GM19372 (cell line): ENCODE data around the gene PI4K2B.
A peak's percentile ranks its signal among the peaks of the same experiment; 100 is the strongest.
"Not testable (repeated sequence)": the region's sequence is repeated elsewhere in the genome, so short reads cannot be mapped to it uniquely, and the experiment has no call there.

Experiments
- ATAC-seq: cut with Tn5 transposase; IDR thresholded peaks from one replicate; pipeline ENCODE4 v1.9.1; 2021; ENCODE audit warnings: mild to moderate bottlenecking, low read depth, moderate library complexity; ENCODE audit not compliant: unreplicated experiment

The PI4K2B gene

DNA sequence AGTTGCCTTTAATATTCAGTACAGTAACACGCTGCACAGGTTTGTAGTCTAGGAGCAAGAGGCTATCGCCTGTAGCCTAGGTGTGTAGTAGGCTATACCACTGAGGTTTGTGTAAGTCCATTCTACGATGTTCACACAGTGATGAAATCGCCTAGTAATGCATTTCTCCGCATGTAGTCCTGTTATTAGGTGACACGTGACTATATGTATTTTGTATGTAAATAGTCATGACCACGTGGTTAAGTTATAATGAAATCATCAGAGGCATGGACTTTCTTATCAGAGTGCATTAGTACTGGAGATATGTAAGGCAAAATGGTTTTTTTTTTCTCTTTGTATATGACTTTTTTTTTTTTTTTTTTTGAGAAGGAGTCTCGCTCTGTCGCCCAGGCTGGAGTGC is 68.8 kb downstream of the PI4K2B start:
- ATAC-seq, result no peak

DNA sequence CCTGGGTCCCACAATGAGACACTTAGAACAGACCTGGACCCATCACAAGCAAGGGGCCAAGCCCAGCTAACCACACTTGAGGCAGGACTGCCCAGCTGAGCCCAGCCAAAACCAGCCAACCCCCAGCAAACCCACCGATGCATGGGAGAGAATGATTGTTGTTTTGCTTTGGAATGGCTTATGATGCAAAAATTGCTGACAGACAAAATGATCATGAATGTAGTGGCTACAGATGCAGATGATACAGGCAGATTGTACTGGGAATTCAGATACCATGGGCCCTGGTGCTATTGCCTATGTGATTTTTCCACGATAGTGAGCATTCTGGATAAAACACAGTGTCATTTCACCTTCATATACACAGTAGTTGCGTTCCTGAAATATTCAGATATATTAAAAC is 69.7 kb downstream of the PI4K2B start:
- ATAC-seq, result no peak

DNA sequence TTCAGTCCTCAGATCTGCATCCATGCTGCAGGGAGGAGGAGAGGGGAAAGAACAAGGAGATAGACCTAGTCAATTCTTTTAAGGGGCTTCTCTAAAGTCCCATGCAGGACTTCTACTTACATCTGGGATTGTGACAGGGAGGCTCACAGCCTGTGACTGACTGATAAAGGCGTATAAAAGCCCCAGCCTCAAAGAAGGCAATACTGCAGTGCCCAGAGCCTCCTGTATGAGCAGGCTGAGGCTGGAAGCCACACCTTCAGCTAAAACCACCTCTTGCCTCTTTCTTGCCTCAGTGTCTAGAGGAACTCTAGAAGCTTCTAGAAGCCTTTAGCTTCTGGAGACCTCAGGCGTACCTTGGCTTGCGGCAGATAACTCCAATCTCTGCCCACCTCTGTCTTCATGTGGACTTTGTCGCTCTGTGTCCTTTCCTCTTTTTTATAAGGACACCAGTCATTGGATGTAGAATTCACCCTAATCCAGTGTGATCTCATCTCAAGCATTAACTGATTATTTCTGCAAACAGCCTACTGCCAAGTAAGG is 72.8 kb downstream of the PI4K2B start:
- no peak for ATAC-seq

DNA sequence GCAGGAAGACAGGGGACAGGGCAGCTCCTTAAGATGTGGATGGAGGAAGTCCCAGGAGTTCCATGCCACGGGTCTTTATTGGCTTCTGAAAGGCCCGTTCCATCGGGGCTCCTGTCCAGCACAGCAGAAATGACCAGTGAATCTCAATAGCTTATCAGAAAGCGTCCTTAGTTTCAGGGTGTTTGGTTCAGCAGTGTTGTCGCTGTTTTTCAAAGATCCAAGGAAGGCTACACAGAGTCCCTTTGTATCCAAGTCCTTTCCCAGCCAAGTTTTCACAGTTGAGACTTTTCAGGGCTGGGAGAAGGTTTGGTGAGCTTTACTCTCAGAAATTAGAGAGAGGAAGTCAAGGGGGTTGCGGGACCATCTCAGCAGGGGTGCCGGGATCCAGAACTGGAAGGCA is 73.8 kb downstream of the PI4K2B start:
- no peak for ATAC-seq

DNA sequence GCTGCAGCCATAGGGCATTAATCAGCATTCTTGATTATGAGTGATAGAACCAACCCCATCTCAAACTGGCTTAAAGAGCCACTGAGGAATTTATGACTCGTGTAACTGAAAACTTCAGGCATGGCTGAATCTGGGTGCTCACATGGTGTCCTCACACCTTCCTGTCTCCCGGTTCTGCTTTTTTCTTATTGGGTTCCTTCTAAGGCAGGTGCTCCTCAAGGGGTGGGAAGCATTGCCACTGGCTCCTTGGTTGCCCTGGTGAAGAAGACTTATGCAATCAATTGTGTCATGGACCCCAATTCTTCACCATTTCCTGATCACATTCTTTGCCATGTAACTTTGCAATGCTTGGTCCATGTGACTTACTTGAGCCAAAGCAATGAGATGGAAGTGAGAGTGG is 74.5 kb downstream of the PI4K2B start:
- ATAC-seq, result no peak

DNA sequence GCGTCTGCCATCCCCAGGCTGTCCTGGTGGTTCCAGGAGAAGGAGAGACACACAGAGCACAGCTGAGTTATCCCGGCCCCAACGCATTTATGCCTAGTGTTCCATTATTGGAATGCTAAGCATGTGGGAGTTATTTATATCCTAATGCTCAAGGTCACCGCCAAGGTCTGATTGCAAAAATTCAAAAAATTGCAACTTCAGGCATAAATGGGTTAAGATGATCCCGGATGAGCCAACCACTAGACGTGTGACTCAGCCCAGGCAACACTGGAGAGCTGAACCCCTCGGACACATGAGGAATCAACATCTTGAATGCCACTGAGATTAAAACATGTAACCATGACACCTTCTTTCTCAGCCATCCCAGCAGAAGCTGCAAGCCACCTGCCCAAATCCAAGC is 74.9 kb downstream of the PI4K2B start:
- ATAC-seq, result no peak

DNA sequence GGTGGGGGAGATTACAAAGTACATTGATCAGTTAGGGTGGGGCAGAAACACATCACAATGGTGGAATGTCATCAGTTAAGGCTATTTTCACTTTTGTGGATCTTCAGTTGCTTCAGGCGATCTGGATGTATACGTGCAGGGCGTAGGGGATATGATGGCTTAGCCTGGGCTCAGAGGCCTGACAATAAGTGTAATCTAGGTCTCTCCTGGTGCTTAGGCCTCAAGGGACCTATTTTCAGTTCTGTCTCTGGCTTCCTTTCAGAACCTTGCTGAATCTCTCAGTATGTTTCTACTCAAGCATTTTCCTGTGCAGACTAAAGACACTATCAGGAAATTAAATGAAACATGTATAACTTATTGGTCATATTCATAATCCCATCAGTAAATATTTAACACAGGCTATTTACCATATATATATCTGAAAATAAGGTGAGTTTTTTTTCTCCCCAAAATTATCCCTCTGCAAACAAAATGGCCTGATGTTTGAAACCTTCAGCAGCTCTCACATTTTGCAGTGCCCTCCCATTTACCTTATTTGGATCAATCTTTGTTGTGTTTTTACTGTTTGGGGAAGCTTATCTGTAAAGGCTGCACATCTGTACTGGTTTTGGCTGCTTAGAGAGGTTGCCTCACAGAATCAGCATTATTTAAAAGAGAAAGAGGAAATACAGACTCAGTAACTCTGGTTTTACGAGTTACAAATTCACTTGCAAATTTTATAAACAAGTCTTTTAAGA is 76.4 kb downstream of the PI4K2B start:
- ATAC-seq, result peak; percentile 39

DNA sequence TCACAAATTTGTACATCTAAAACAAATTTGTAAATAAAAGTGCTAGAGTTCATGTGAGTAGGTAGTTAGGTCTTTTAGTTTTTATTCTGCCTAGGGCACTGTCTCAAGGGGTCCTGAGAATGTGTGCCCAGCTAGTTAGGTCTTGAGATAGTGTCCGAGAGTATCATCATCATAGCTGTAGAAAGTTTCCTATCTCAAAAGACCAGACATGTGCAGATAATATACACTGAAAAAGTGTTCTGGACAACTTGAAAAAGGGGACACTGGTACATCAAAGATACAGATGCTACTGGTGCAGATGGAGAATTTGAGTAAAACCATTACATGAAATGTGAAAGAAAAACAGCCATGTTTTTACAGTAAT is 77.0 kb downstream of the PI4K2B start:
- ATAC-seq, result no peak

DNA sequence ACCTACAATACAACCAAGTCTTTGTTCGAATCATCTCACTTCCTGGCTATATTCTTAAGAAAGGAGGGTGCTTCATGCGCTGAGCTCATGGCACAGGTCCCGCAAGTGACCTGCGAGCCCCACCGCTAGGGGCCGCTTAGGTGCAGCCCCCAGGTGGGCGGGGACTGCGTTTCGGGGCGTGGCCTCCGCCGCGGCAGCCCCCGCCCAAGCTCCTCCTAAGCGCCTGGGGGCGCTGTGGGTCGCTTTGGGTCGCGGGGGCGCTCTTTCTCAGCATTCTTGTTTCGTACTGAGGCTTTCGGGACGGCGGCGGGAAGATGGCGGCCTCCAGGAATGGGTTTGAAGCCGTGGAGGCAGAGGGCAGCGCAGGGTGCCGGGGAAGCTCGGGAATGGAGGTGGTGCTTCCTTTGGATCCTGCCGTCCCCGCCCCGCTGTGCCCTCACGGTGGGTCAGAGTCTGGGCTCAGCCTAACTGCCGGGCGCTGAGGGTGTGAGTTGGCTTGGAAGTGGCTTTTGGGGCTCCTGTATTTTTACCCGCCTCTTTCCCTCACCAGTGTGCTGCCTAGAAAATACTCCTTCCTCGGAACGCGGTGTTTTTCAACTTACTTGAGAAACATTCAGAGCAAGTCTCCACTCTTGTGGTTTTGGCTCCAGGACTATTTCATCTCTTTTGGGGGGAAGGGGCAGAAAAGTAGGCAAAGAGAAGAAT is 78.8 kb downstream of the PI4K2B start, which contains the start of gene ZCCHC4:
ZCCHC4 (plus strand) TSS at position 279 of the 705 bp plus-strand sequence; CDS start at position 315, 36 bp downstream.
- peak; percentile 87 for ATAC-seq

DNA sequence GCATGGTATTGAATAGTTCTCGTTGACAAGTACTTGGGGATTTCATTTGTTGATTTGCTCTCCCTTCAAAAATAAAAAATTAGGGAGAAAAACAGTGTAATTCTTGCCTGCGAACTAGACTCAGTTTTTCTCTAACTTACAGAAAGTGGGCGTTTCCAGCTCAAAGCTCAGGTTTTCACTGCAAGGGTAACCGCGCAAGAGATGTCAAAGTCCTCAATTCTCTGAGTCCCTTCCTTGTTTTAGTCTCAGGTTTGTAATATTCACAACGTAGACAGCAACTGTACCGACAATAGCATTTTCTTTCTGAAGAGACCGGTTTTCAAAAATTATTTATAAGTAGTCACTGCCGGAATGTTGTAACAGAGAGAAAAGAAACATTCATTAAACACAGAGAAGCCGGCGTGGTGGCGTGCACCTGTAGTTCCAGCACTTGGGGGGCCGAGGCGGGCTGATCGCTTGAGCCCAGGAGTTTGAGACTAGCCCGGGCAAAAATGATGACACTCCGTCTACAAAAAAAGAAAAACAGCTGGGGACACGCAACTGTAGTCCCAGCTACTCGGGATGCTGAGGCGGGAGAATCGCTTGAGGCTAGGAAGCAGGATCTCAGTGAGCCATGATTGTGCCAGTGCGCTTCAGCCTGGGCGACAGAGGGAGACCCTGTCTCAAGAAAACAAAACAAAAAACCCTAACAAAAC is 79.5 kb downstream of the PI4K2B start:
- no peak for ATAC-seq

DNA sequence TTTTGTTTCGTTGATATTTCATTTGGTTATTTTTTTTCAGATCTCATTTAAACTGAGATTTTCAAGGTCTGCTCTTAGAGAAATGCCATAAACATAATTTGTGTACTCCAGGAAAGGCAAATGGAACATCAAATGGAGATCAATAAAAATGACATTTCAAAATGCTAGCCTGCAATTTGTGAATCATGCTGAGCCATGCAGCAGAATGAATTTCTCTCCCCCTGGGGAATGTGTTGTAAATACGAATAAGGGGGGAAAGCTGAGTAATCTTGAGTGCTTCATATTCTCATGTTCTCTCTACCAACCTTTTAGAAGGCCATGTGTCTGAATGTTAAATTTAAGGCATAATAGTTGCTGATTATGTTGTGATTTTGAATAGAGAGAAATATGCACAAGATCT is 86.5 kb downstream of the PI4K2B start:
- ATAC-seq, result no peak

DNA sequence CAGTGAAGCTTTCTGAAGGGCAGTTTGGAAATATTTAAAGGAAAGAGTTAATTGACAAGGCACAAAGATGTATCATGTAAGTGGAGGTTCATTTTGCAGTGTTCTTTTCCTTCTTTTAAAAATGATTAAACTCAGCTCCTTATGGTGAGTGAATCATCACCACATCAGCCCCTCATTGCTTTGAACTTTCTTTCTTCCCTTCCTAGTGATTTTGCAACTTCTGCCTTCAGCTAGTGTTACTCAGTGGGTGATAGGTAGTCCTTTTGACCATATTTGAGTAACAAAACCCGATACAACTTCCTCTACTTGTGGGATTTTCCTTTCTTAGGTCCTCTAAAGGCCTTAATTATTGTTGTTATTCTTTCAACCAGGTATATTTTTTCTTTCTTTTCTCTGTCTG is 86.9 kb downstream of the PI4K2B start:
- no peak for ATAC-seq

DNA sequence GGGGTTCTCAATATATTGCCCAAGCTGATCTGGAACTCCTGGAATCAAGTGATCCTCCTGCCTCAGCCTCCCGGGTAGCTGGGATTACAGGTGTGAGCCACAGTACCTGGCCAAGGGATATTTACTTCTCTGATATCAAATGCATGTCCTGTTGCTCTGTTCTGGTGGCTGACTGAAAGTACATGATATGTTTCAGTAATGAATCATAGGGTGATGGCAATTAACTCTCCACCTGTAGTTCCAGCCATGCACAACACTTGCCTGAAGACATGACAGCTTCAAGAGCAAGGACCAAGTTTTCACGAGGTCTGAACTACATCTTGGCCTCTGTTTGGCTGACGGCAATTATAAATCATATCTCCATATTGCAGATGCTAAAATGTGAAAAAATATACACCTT is 87.9 kb downstream of the PI4K2B start:
- ATAC-seq, result no peak

DNA sequence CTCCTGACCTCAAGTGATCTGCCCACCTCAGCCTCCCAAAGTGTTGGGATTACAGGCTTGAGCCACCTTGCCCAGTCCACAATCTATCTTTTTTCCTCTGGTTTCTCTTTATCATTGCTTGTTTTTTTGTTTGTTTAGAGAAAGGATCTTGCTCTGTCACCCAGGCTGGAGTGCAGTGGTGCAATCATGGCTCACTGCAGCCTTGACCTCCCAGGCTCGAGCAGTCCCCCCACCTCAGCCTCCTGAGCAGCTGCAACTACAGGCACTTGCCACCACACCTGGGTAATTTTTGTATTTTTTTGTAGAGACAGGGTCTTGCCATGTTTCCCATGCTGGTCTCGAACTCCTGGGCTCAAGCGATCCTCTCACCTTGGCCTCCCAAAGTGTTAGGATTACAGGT is 94.6 kb downstream of the PI4K2B start:
- not testable (repeated sequence) for ATAC-seq
